RWPE1 (cell line): ENCODE data around the gene DOCK8.

Experiments used
- CTCF ChIA-PET: fragments of 350-600 bp; sonication (Branson Sonifier 250); formaldehyde crosslinking; extraction: SDS; loops from one replicate; lab custom pipeline; 2021; lab: Yijun Ruan, JAX
- POLR2A ChIA-PET: fragments of 400-600 bp; formaldehyde crosslinking; extraction: SDS; loops from one replicate; lab custom pipeline; 2020; ENCODE audit warnings: antibody characterized with exemption; ENCODE audit not compliant: low non-redundant PET; lab: Yijun Ruan, JAX
- DNase-seq: peaks from one replicate; pipeline ENCODE4 v3.0.0; 2012; ENCODE audit warnings: low spot score
- H3K27ac ChIP-seq: fragments of 450-650 bp; 2 replicates; pipeline ENCODE4 v1.5.1; 2017
- TF ChIP-seq, protein P1 (sequence below): fragments of 450-650 bp; conservative IDR thresholded peaks from 2 replicates; pipeline ENCODE4 v1.5.1; 2017; ENCODE audit warnings: low read depth, mild to moderate bottlenecking

DOCK8 gene

DNA sequence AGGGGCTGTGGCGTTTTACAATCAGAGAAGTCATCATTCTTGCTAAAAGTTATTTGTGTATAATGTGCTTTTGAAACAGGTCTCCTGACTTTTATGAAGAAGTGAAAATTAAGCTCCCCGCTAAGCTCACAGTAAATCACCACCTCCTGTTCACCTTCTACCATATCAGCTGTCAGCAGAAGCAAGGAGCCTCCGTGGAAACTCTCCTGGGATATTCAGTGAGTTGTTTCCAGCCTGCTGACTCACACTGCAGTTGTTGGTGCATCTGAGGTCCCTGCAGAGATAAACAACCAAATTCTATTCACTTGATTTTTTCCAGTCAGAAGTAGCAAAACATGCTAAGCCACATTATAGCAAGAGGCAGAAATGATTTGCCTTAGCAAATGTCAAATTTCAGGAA, 156.7 kb downstream of the DOCK8 start:
- no peak for DNase-seq
- TF ChIP-seq, protein P1, sequence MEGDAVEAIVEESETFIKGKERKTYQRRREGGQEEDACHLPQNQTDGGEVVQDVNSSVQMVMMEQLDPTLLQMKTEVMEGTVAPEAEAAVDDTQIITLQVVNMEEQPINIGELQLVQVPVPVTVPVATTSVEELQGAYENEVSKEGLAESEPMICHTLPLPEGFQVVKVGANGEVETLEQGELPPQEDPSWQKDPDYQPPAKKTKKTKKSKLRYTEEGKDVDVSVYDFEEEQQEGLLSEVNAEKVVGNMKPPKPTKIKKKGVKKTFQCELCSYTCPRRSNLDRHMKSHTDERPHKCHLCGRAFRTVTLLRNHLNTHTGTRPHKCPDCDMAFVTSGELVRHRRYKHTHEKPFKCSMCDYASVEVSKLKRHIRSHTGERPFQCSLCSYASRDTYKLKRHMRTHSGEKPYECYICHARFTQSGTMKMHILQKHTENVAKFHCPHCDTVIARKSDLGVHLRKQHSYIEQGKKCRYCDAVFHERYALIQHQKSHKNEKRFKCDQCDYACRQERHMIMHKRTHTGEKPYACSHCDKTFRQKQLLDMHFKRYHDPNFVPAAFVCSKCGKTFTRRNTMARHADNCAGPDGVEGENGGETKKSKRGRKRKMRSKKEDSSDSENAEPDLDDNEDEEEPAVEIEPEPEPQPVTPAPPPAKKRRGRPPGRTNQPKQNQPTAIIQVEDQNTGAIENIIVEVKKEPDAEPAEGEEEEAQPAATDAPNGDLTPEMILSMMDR = no peak
- POLR2A ChIA-PET = no interaction called here
- CTCF ChIA-PET = interaction anchor here (0.7 kb wide), 1 partner anchor 35 kb away, joined by 3 read pairs; no protein-coding TSS in a partner anchor
- no peak overlapping the region for H3K27ac ChIP-seq

DNA sequence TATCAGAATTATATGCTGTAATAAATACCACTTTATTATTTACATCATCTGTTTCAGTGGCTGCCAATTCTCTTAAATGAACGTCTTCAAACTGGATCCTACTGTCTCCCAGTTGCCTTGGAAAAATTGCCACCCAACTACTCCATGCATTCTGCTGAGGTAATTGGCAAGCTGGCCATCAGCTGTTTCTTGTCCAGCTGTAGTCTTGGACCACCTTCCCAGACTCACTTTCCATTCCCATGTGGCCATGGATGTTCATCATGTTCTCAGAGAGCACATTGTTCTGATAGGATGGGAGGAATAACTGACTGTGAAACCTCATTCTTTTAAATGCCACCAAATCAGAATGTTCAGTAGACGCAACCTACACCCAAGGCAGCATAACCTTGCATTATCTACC, 157.5 kb downstream of the DOCK8 start:
- CTCF ChIA-PET = no interaction called here
- POLR2A ChIA-PET = no interaction called here
- TF ChIP-seq, protein P1 = no peak
- DNase-seq = no peak
- H3K27ac ChIP-seq = no peak overlapping the region

DNA sequence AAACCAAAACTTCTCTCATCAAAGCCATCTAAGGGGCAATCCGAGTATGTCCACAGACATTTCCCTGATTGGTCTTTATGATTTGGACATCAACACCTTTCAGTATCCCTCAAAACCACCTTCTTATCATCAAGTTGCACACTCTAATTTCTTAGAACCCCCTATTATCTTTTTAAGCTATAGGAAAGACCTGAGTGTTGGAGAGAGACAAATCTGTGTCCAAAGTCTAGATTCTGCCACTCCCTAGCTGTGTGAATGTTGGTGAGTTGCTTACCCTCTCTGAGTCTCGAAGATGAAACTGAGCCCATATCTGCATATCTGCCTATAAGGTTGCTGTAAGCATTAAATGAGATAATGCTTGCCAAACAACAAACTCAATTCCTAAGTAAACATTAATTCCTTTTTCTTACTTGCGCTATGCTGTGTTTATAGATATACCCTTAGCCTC, 159.1 kb downstream of the DOCK8 start:
- TF ChIP-seq, protein P1 = no peak
- CTCF ChIA-PET = no interaction called here
- H3K27ac ChIP-seq = no peak overlapping the region
- no peak for DNase-seq
- POLR2A ChIA-PET = interaction anchor here (0.6 kb wide), 1 partner anchor 381 kb away, joined by 3 read pairs; no protein-coding TSS in a partner anchor

DNA sequence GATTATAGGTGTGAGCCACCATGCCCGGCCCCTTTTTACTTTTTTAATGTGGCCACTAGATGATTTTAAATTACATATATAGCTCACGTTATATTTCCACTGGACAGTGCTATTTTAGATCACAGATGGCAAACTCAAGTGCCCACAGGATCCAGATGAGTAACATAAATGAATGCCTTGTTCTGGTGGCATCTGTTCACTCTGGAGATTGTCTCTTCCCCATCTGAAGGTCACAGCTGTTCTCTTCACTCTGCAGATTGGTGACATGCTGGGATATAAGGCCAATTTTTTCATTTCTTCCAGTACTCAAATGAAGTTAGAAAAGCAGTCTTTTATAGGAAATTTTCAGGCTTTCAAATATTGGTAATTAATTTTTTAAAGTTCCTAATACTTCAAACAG, 160.1 kb downstream of the DOCK8 start:
- no peak overlapping the region for H3K27ac ChIP-seq
- CTCF ChIA-PET = no interaction called here
- no peak for DNase-seq
- POLR2A ChIA-PET = no interaction called here
- TF ChIP-seq, protein P1 = no peak

DNA sequence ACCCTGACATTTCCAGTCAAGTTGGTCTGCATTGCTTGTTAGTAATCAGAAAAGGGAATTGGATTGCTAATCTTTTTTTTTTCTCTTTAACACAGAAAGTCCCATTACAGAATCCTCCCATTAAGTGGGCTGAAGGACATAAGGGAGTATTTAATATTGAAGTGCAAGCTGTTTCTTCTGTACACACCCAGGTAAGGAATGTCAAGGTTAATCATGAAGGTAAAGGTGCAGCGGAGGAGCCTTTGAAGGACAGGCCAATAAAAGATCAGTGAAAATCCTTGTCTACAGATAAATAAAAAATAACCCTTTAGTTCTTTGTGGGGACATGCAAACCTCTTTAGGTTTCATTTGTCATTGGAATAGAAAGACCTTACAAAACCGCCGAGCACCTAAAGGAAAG, 161.4 kb downstream of the DOCK8 start:
- H3K27ac ChIP-seq = no peak overlapping the region
- TF ChIP-seq, protein P1 = no peak
- no peak for DNase-seq
- ChIA-PET POLR2A (no interaction called here), CTCF (no interaction called here)

DNA sequence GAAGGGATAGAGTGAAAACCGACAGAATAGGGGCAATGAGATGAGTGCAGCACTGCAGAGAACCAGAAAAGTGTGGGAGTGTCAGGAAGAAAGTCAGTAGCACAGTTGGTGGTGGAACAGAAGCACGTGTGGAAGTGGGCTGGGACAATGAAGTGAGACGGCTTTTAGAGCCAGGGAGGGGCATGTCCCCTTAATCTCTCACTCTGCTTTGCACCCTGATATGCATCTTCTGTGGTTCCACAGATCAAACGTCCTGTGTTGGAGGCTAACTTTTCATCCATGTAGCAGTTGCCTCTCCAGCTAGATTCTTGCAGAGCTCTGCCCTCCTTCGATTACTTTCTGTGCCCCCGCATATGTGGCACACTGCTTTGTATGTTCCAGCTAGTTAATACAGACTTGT, 163.6 kb downstream of the DOCK8 start:
- TF ChIP-seq, protein P1 = no peak
- H3K27ac ChIP-seq = no peak overlapping the region
- ChIA-PET CTCF (no interaction called here), POLR2A (no interaction called here)
- DNase-seq = no peak
